HG02798 (cell line): ENCODE measurements around the gene DLG1.
"Not testable (repeated sequence)": the region's sequence is repeated elsewhere in the genome, so short reads cannot be mapped to it uniquely, and the experiment has no call there.

ENCODE experiments used
- ATAC-seq: cut with Tn5 transposase; IDR thresholded peaks from one replicate; pipeline ENCODE4 v1.9.1; 2021; ENCODE audit warnings: mild to moderate bottlenecking; ENCODE audit not compliant: unreplicated experiment, poor library complexity

DLG1 gene

DNA sequence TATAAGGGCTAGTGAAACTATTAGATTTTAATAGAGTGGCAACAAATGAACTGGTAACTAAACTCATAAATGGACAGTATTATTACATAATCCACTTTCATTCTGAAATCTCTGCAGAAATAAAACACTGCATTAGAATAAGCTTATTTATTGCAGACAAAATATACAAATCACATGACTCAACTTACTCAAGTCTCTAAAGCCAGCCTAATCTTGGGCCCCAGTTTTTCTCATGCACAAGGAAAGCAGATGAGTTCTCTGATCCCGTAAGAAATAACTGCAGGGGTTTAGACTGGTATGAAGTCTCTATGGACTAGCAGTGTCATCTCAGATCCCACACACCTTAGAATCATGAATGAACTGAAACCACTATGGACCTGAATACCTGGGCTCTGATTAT lies 5.8 kb downstream of the DLG1 start:
- no peak for ATAC-seq

DNA sequence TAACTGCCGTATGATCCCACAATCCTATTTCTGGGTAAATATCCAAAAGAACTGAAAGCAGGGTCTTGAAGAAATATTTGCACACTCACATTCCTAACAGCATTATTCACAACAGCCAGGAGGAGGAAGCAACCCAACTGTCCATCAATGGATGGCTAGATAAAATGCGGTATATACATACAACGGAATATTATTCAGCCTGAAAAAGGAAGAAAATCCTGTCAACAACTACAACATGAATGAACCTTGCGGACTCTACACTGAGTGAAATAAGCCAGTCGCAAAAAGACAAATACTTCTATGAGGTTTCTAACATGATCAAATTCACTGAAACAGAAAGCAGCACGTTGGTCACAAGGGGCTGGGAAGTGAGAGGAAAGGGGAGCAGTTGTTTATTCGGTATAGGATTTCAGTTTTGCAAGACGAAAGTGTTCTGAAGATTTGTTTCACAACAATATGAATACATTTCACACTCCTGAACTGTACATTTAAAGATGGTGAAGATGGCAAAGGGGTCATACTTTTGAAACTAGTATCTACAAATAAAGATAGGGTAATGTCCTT lies 6.2 kb downstream of the DLG1 start:
- ATAC-seq = no peak

DNA sequence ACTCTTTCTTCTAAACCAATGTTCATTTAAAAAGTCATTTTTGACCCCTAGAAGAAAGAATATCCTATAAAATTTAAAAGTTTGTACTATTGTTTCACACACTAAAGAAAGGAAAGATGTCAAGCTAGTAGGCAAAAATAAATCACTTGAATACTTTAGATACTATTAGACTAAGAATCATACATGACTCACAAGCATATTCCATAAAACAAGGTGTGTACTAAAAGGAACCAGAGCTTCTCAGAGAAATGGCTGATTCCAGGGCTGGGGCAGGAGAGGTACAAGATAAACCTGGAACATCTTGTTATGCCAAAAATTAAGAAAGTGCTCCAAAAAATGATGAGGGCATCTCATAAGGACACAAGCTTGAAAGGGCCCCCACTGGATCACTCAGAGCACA lies 8.7 kb downstream of the DLG1 start:
- no peak for ATAC-seq

DNA sequence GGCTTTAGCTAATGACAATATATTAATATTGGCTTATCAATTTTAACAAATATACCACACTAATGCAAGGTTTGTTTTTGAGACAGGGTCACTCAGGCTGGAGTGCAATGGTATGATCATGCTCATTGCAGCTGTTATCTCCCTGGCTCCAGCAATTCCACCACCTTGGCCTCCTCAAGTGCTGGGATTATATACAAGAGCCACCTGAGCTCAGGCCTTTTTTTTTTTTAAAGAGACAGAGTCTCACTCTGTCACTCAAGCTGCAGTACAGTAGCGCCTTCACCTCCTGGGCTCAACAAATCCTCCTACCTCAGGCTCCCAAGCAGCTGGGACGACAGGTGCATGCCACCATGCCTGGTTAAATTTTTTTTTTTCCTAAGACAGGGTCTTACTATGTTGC lies 11.7 kb downstream of the DLG1 start:
- no peak for ATAC-seq

DNA sequence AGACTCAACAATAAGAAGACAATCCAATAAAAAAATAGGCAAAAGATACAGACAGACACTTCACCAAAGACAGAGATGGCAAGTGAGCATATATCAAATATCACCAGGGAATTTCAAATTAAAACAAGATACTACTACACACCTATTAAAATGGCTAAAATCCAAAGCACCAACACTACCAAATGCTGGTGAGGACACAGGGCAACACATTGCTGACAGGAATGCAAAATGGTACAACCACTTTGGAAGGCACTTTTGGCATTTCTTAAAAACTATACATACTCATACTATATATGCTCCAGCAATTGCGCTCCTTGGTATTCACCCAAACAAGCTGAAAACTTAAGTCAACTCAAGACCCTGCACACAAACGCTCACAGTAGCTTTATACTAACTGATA lies 12.9 kb downstream of the DLG1 start:
- no peak for ATAC-seq

DNA sequence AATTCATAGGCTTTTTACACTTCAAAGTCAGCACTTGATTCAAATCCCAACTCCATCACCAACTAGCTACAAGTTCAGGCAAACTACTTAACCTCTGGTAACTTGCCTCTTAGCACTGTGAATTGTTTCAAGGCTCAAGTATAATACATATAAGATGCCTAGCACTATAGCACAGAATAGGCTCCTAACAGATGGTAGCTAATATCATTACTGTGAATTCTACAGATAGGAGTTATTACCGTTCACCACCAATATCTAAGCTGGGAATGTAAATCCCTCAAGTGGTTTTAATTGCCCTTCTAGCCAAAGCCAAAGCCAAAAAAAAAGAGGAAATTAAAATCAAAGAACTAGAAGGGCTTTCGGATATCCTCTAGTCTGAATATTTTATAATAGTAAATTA lies 15.4 kb downstream of the DLG1 start:
- no peak for ATAC-seq

DNA sequence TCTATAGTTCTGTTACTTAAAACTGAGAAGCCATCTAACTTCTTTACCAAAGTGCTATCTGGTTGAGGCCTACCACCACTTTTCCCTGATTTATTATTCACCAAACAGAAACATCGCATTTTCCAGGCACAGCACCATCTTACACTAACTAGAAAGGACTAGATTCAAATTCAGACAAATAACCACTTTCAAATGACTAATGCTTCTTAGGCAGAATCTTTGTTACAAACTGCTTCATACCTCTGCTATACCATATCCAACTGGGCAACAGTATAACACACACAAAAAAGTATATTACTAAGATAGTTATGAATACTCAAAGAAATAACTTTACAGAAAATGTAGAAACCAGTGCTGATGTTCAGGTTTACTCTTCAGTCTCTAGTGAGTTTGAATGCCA lies 16.6 kb downstream of the DLG1 start:
- ATAC-seq = no peak

DNA sequence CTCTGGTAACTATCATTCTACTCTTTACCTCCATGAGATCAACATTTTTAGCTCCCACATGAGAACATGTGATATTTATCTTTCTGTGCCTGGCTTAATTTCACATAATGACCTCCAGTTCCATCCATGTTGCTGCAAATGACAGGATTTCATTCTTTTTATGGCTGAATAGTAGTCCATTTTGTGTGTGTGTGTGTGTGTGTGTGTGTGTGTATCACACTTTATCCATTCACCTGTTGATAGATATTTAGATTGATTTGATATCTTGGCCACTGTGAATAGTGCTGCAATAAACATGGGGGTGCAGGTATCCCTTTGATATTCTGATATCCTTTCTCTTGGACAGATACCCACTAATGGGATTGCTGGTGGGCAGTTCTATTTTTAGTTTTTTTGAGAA lies 18.3 kb downstream of the DLG1 start:
- no peak for ATAC-seq

DNA sequence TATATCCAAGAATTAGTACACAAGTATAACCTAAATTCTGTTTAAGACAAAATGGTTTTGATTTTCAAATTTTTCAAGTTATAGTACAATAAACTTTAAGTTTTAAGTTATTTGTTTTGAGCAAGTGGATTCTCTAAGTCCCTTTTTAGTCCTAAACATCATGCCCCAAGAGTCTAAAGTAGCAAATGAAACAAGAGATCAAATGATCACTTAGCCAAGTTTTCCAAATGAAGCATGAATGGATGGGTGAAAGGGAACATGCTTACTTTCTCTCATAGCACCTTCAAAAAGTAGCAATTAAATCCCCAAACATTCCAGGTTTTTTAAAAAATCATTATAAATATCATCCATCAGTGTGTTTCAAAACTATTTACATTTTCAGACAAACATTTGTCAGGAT lies 19.5 kb downstream of the DLG1 start:
- ATAC-seq = no peak

DNA sequence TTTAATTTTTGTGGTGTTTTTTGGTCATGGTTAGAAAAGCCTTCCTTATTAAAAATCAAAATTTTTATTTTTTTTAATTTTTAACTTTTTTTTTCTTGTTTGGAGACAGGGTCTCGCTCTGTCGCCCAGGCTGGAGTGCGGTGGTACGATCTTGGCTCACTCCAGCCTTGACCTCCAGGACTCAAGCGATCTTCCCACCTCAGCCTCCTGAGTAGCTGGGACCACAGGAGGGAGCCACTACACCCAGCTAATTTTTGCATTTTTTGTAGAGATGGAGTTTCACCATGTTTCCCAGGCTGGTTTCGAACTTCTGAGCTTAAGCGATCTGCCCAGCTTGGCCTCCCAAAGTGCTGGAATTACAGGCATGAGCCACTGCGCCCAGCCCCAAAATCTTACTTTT lies 21.6 kb downstream of the DLG1 start:
- not testable (repeated sequence) for ATAC-seq

DNA sequence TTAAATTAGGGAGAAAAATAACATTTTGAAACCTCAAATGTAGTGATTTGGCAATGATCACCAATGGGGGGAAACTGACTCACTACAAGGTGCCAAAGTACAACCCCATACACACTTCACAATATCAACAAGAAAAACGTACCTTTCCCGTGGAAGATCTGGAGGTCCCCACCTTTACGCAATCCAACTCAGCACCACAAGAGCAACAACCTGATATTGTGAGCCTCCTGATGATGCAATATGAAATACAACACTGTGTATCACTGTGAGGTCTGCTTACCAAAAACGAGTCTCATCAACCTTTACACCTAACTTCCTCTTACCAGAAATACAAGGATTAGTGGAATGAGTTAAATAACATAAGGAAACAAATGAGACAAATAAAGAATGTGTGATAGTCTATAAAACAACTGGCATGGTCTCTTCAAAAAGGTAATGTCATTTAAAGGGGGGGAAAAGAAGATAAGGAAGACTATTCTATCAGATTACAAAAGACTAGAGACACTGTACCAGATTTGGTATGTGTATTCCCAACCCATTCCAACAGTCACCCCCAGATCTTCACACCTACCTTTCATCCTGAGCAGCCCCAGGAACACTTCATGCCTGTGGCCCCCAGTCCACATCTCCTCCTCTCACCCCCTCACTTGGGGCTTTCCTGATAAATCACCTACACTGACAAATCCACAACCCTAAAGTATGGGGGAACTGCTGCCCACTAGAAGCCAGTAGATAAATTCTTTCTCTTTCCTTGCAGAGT lies 27.7 kb downstream of the DLG1 start:
- ATAC-seq = no peak

DNA sequence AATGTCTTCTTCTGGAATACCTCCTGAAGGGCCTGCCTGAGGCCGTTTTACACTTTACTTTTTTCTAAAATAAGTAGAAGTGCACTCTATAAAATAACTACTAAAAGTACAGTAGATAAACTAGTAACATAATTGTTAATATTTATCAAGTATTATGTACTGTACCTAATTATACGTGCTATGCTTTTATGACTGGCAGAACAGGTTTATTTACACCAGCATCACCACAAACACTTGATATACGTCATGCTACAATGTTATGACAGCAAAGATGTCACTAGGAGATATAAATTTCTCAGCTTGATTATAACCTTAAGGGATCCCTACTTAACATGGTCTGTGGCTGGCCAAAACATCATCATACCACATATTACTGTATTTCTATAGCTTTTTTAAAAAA lies 29.4 kb downstream of the DLG1 start:
- ATAC-seq = no peak

DNA sequence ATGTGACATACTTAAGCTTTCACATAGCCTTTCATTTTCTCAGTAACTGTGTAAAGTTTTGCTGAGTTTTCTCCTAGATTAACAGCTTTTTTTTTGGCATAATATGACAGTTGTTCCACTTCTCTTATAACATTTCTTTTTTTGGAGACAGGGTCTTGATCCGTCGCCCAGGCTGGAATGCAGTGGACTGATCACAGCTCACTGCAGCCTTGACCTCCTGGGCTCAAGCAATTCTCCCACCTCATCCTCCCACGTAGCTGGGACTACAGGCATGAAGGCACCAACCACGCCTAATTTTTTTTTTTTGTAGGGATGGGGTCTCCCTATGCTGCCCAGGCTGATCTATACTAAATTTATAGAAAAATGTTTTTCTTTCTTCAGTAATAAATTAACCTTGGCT lies 30.1 kb downstream of the DLG1 start:
- no peak for ATAC-seq

DNA sequence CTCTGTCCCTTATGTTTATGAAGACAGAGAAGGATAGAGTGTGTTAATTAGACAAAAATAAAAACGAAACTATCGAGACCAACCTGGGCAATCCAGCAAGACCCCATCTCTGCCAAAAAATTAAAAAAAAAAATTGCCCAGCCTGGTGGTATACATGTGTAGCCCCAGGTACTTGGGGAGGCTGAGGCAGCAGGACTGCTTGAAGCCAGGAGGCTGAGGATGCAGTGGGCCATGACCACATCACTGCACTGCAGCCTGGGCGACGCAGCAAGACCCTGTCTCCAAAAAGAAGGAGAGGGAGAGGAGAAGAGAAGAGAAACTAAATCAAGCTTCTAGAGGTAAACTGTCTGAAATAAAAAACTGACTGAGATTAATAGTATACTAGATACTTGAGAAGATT lies 32.1 kb downstream of the DLG1 start:
- ATAC-seq = no peak

DNA sequence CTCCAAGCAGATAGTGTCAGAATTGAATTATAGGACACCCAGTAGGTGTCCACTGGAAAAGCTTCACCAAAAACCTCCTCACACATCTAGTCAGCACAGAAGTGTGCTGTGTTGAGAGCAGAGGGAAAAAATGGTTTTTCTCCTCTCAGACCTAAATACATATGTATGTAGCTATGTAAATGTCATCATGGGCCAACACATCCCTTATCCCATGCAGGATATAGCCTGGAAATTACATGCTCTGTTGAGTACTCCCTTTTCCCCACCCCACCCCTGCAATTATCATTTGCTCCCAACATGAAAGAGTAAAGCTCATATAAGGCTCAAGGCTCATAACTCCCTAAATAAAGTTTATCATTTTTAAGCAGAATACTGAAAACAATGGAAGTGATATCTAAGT lies 35.7 kb downstream of the DLG1 start:
- no peak for ATAC-seq

DNA sequence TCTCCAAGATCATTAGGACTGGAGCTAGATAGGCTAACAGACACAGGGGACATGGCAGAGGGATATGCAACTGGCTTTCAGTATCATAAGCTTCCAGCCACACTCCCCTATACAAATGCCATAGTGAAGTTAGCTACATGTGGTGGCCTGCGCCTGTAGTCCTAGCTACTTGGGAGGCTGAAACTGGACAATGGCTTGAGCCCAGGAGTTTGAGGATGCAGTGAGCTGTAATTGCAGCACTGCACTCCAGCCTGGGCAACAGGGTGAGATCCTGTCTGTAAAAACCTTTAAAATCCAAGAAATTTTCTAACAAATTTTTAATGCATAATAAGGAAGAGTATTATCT lies 37.3 kb downstream of the DLG1 start:
- no peak for ATAC-seq

DNA sequence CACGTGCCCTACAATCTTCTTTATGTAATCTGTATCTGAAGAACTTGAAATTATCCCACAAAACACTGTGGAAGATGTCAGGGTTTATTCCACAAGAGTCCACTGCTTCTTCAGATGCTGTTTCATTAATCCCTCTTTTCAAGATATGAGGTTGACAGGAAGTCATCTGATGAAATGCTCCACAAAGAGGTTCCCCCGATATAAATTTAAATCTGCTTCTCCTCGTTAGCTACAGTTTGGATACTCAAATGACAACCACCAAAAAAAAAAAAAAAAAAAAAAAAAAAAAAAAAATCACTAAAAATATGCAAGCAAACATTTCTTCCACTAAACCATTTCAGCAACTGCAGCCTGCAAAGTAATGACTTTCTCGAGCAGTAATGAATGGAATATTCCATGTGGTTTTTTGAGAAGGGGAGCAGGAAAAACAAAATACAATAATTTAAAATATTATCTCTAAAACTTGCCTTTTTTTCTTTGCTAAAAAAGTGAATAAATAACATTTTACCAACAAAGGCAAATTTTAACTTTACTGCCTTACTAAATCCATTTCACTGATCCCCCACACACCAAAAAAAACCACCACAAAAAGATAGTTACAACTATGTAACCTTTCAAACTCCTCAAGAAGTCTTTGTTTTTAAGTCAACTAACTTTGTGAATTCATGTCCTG lies 37.8 kb downstream of the DLG1 start:
- no peak for ATAC-seq

DNA sequence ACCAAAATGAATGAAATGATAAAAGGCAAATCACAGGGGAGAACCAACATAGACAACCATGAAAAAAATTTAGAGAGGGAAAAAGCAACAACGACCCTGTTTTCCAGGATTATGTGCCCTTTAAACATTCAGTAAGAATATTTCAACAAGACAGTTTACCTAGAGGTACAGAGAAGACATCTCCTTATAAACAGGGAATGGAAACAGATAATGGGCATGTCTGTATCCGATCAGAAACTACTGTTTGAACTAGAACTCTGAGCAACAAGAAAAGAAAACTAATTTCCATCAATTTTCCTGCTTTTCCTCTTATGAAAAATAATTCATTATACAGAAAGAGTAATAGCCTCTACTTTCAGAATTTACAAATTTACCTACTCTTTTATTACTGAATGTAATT lies 39.3 kb downstream of the DLG1 start:
- ATAC-seq = no peak

DNA sequence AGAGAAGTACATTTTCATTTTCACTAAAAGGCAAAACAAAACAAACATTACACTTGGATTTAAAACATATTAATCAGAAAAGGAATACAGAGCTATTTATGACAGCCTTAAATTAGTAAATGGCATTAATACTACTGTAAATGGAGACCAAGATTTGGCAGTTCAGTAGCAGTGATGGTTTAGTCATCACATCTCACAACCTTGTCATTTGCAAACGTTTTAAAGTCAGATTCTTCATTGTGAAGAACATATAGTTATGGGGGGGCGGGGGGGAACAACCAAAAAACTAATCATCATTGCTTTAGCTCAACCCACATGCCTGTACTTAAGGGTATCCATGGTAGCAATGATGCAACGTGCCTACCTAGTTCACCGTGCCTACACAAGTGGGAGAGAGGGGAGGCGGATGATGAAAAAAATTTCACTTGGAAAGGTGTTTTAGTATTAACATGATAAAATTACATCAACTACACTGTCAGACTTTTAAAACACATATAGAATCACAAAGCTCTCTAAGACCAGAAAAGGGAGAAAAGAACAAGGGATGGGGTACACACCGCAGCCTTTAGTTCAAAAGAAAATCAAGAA lies 40.1 kb downstream of the DLG1 start:
- no peak for ATAC-seq

DNA sequence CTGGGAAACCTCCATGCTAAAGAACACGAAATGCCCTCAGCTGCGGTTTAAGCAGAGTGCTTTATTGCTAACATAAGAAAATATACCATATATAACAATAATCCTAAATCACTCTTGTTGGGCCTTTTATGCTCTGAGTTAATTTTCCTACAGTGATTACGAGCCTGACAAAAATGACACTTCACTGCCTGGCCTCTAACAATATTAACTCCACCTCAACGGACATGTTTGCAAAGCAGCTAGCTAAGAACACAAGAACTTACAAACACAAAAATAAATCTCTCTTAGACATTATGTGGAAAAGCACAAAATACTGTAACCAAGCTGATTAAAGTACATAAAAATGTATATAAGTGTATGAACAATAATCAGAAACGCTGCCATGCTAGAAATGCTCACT lies 40.7 kb downstream of the DLG1 start:
- ATAC-seq = no peak

DNA sequence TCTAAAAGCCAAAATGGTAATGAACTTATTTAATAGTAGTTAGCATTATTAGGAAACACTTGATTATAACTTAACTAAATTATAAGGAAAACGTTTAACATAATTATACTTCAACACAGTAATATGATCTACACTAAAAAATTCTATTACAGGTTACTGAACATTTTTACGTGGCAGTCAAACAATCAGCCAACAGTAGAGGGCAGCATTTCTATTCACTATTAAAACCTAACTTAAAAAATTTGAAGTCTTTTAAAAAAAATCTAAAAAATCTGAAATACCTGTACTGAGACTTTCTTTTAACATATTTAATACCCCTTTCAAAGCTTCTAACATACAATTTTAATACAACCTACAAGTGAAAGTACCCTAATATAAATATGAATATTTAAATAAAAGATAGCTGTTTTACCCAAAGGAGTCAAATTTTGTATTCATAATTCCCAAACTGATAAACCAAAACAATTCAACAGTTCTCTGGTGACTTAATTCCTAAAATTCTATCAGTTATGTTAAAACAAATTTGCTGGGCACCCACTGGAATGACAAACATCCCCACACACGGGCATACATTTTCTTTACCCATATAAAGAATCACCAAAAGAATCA lies 41.5 kb downstream of the DLG1 start:
- no peak for ATAC-seq
